Activated T-helper 9 cell treated with anti-CD3 and anti-CD28 coated beads, Interleukin-2, amount 50 U/mL, for 16 hours (primary cell): Measurements from ENCODE around the gene SLC22A1.
A peak's percentile ranks its signal among the peaks of the same experiment; 100 is the strongest.
"Not testable (repeated sequence)": the region's sequence is repeated elsewhere in the genome, so short reads cannot be mapped to it uniquely, and the experiment has no call there.

ENCODE experiments used
- DNase-seq: peaks from one replicate; pipeline ENCODE4 v3.0.0-alpha.2; 2020; ENCODE audit warnings: low read depth

SLC22A1 gene

GRCh38 chr6:160124007-160124406 lies 2.4 kb downstream of the SLC22A1 start:
- no peak for DNase-seq

DNA sequence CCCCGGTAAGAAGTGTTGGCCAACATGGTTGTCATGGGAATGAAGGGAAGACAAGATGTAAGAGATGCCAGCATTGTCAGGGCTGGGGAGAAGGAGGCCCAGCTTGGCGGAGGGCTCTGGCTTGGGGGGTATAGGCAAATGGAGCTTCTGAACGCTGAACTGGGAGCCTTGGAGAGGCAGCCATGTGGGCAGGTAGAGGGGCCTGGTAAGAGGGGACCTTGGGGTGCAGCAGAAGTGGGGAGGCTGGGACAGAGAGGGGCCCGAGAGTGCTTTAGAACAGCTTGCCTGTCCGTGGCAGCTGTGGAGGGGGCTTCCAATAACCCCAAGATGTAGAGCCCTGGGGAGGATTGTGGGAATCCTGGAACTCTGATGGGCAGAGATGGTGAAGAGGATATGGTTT lies 3.0 kb downstream of the SLC22A1 start:
- no peak for DNase-seq

DNA sequence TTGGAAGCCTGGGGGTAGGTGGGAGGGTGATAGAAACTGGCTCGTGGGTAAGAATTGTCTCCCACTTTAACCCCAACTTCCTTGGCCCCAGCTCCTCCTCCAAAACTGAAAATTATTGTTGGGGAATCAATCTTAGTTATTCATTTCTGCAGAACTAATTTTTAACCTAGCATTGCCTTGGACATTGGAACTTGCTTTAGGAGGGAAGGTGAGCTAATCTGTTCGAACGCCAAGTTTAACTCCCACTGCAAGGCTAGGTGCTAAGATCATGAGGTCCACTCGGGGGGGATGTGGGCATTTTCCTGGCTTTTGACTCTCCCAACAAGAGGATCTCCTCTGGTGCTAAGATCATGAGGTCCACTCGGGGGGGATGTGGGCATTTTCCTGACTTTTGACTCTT lies 3.5 kb downstream of the SLC22A1 start:
- DNase-seq: not testable (repeated sequence)

DNA sequence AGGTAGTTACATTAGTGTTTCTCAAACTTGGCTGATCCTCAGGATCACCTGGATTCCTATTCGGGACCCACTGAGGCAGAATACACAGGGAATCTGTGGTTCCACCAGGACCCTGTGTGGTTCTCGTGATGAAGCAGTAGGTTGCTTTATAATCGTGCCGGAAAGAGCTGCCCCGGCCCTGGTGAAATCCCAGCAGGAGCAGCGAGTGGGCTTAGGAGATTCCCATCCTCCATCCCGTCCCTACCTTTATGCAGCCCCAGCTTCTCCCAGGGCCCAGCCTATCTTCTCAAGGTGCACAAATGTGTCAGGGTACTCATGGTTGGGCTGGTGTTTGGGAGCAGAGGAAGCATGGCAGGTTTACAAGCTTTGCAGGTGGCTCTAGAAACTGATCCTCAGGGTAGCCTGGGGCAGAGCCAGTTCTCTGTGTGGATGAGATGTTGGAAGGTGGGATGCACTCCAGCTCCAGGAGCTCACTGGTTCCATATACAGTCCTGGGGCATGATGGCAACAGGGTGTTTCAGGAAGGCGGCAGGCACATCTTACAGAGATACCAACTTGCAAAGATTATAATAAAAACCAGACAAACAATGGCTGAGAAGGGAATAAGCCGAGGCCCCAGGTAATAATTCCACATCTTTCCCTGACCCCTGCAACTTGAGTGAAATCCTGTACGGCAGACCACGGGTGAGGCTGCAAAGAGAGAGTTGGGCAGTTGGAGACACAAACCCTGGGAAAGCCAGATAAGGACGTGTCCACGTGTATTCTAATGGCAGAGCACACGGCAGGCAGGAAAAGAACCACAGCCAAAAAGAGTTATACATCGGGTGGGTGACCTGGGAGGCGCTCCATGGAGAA lies 5.9 kb downstream of the SLC22A1 start:
- no peak for DNase-seq

- DNase-seq: no peak
These were observed 6.6 kb downstream of the SLC22A1 start for GRCh38 chr6:160128125-160128683.

DNA sequence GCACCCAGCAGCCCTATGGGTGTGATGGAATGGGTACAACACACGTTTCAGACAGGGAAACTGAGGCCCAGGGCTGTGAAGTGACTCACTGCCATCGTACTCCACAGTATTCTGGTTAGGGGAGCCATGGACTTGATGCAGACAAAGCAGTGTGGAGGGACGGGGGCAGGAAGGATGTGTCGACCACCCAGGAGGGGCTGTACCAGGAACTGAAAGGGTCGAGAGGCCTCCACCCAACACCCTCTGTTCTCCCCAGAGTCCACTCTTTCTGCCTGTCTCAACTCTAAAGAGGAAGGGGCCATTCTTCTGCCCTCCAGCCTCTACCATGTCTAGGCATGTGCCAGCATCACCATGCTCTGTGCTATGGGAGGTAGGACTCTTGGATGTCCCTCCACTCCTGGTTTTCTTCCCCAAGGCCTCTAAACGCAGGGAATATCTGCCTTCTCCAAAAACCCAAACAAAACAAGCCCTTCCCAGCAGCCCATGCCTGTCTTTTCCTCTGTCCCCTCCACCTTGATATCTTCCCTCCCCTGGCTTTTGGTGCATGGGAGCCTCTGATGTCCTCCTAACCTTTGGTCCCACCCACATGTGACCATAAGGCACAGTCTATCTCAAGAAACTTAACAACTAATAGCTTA lies 7.4 kb downstream of the SLC22A1 start:
- no peak for DNase-seq

DNA sequence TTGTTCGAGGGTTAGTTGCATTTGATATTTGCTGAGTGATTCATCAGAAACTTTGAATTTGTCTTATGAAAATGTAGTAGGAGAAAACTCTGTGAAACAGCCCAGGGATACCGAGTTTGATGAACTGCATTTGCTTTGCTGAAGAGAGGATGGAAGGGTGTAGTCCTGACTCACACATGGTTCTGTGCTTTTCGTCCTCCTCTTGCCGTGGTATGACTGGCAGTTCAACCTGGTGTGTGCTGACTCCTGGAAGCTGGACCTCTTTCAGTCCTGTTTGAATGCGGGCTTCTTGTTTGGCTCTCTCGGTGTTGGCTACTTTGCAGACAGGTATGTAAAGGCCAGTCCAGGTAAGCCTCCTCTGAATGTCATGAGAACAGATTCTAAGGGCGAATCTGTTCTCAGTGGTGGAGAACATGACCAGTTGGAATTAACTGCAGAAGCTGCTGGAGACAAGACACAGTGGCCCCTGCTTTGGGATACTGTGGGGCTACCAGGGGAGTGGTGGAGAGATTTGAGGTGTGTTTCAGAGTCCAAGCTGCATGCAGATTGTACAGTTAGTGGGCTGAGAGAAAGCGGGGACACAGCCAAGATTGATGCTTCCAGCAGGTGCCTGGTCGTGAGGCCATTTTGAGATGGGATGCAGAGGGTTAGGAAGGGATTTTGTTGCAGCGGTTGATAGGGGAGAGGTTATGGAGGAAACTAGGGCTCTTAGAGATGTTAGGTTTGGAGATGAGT lies 8.4 kb downstream of the SLC22A1 start:
- DNase-seq: no peak

- no peak for DNase-seq
These were observed 9.3 kb downstream of the SLC22A1 start for GRCh38 chr6:160130729-160131484.

- DNase-seq: no peak
These were observed 10.2 kb downstream of the SLC22A1 start for GRCh38 chr6:160131636-160132296.

DNA sequence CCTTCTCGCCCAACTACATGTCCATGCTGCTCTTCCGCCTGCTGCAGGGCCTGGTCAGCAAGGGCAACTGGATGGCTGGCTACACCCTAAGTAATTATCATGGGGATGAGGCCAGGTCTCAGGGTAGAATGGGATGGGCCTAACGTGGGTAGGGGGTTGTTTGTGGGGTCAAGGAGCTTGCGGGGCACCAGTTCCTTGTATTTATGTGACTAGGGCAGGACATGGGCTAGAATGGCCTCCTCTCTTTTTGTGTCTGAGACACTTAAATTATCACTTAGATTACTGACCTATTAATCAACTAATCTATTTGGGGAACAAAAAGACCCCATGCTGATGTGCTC lies 10.7 kb downstream of the SLC22A1 start:
- no peak for DNase-seq

GRCh38 chr6:160132776-160133338 lies 11.2 kb downstream of the SLC22A1 start:
- DNase-seq: no peak

DNA sequence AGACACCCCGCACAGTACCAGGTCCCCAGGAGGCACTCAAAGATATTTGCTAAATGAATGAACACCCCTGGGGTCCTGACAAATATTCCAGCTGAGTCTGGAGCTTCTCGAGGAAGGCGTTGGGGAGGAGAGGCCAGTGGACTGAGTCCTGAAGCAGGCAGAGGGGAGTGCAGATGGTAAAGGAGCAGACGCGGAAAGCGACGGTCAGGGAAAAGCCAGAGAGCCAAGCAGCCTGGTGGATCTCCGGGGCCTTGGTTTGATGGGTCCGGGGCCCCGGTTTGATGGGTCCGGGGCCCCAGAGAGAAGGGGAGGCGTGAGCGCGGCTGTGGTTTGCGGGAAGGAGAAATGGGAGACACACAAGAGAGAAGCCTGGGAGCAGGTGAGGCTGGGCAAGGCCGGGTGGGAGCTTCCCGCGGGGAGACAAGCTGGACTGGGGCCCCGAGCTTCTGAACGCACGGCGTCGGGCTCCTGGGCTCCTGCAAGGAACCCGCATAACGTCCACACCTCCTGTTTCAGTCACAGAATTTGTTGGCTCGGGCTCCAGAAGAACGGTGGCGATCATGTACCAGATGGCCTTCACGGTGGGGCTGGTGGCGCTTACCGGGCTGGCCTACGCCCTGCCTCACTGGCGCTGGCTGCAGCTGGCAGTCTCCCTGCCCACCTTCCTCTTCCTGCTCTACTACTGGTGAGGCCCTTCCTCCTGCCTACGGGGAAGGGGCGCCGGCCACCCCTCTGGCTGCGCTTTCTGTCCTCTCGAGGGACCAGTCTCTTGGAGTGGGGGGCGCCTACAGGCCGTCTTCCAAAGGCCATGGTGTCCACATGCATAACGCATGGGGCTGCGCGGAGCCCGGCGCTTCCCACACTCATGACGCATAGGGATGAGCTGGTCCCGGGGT lies 12.1 kb downstream of the SLC22A1 start:
- no peak for DNase-seq

GRCh38 chr6:160134337-160134751 lies 12.7 kb downstream of the SLC22A1 start:
- DNase-seq: peak; percentile 7

DNA sequence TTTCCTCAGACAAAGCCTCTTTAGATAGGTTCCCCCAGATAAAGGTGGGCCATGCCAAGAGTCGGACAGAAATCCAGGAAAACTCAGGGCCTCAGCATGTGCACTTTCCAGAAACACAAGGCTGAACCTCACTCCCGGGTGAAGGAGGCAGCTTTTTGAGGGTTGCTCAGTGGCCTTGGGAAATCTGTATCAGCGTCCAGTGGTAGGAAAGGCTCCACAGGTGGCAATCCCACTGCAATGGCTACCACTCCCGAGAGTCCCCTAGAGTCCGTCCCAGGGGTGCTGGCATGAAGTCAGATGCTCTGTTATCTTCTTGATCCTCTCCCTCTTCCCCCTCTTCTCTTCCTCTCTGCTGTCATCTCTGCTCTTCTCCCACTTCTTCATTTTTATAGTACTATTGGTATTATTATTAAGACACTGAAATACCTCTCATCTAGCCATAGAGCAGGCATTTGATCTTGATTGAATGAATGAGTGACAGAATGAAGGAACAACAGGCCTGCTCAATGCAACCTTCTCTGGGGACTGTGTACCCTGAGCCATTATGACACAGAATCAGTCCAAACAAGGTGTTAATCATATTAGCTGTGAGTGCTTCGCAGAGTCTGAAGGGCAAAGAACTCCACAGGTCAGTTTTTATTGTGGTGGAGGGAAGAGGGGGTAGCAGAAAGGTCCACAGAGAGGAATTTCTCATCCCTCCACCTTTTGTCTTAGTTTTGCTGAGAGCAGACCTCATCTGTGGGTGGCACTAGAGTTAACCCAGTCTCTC lies 13.3 kb downstream of the SLC22A1 start:
- DNase-seq: no peak

DNA sequence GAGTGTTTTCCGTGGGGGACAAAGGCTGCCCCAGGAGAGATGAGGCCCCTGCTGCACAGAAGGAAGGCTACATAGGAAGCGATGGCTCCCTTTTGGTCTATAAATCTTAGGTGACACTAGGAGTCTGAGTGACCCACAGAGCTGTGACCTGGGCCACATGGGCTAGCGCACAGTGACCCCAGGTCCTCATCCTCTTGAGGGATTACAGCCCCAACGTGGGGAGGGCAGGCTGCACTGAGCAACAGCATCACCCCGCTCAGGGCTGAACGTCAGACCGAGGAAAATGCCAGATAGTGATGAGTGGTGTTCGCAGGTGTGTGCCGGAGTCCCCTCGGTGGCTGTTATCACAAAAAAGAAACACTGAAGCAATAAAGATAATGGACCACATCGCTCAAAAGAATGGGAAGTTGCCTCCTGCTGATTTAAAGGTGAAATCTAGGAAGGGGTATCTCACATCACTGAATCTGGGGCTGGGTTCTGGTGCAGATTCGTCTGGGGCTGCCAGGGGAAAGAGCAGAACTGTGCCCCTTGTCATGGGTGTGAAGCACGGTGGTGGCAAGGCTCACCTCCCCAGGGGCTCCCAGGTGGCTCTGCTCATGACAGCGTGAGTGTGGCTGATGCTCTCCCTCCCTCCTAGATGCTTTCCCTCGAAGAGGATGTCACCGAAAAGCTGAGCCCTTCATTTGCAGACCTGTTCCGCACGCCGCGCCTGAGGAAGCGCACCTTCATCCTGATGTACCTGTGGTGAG lies 14.5 kb downstream of the SLC22A1 start:
- DNase-seq: no peak

DNA sequence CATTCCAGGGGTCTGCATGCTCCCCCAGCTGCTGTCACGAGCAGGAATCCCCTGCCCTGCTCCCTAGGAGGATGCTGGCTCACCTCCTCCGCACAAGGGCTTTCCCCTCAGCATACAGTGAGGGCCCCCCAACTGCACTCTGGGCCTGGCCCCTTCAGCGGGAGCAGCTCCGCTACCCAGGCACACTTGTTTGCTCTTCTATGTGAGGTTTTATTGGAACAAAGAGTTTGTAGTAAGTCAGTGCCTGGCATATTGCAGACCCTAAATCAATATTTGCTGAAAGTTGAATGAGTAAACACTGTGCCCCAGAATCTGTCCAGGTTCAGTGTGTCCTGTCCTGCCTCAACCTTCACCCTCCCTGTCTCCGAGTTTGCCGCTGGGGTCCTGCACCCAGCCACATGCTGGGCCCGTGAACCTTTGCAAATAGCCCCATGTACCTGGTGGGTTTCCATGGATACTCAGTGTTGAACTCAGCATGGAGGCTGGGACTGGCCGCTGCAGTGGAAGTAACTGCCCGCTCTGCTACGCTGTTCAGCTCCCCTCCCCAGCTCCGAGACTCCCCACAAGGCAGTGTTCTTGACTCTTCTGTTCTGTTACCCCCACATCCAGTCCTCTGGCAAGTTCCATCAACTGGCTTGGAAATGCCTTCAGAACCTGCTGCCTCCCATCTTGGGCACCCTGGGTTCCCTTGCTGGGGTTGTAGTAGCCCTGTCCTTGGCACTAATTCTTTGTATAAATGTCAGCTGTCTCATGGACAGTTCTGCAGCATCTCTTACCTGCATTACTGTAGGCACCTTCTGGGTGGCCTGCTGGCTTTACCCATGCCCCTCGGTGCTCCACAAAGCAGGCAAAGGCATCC lies 15.7 kb downstream of the SLC22A1 start:
- no peak for DNase-seq
